HG03280 (cell line): ENCODE measurements around the gene GRID2IP.
"Not testable (repeated sequence)": the region's sequence is repeated elsewhere in the genome, so short reads cannot be mapped to it uniquely, and the experiment has no call there.

Source experiments
- ATAC-seq: cut with Tn5 transposase; IDR thresholded peaks from one replicate; pipeline ENCODE4 v1.9.1; 2021; ENCODE audit warnings: mild to moderate bottlenecking, moderate library complexity; ENCODE audit not compliant: unreplicated experiment

Gene GRID2IP

GRCh38 chr7:6453734-6454133, 97.5 kb downstream of the GRID2IP start:
- no peak for ATAC-seq

- ATAC-seq, result no peak
Measured at GRCh38 chr7:6451224-6451705, 100.0 kb downstream of the GRID2IP start.

GRCh38 chr7:6450591-6450990, 100.7 kb downstream of the GRID2IP start:
- ATAC-seq, result not testable (repeated sequence)

DNA sequence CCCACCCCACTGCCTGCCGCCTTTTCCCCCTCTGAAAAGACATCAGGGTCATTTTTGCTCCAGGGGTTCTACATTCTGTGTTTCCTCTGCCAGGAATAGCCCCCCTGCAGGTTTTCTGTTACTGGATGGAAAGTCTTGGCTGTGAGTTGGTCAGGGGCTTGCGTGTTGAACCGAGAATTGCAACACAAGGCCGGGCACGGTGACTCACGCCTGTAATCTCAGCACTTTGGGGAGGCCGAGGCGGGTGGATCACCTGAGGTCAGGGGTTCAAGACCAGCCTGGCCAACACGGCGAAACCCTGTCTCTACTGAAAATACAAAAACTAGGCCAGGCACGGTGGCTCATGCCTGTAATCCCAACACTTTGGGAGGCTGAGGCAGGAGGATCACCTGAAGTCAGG, 101.4 kb downstream of the GRID2IP start:
- ATAC-seq, result not testable (repeated sequence)

DNA sequence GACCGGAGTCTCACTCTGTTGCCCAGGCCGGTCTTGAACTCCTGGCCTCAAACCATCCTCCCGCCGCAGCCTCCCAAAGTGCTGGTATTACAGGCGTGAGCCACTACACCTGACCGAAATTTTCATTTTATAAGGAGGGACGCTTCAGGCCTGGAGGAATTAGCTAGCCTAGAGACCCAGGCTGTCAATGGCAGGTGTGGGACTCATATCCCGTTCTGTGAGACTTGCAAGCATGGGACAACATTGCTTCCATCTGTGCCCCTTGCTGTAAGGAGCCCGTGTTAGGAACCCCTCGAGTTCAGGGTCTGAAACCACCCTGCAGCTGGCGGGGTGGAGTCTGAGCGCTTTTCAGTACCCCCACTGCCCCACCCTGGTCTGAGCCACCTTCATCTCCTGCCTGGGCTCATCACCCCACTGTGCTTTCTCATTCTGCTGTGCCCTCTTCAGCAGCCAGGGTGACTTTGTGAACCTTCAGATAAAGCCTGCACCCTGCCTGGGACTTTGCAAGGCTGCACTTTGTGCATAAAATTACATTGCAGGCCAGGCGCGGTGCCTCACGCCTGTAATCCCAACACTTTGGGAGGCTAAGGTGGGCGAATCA, 102.2 kb downstream of the GRID2IP start:
- ATAC-seq, result no peak

- ATAC-seq, result peak; percentile 90
Measured at GRCh38 chr7:6447581-6448199, 103.6 kb downstream of the GRID2IP start, which contains the start of gene DAGLB. Gene DAGLB, minus strand, starts transcription at chr7:6447954. Its CDS starts 112 bp downstream, at chr7:6447842.
